WTC11 (cell line): ENCODE data around the gene OSBP2. TPM values are rescaled to one million over a fixed set of nuclear protein-coding genes. Genes with fewer than 3 reads are reported as not detected.

Experiments
- ATAC-seq: fragments of 200-7000 bp; cut with Tn5 transposase; 2 replicates; pipeline ENCODE4 v1.10.0; 2021; ENCODE audit warnings: mild to moderate bottlenecking, moderate library complexity
- CTCF ChIA-PET: fragments of 300-600 bp; sonication (Branson Sonifier 250); formaldehyde crosslinking; loops from one replicate; lab custom pipeline; 2021; ENCODE audit warnings: antibody characterized with exemption; lab: Charles Lee
- POLR2A ChIA-PET: fragments of 350-600 bp; sonication (Branson Sonifier 250); formaldehyde crosslinking; loops from one replicate; lab custom pipeline; 2021; ENCODE audit warnings: antibody characterized with exemption; lab: Charles Lee
- DNase-seq: peaks from one replicate; pipeline ENCODE4 v3.0.0; 2021; ENCODE audit warnings: low spot score
- H3K27ac Mint-ChIP-seq: 2 replicates; pipeline ENCODE4 v1.8.0; 2021; ENCODE audit warnings: mixed read lengths
- H3K27me3 Mint-ChIP-seq: 2 replicates; pipeline ENCODE4 v1.8.0; 2021; ENCODE audit warnings: low read depth, mild to moderate bottlenecking, moderate library complexity, mixed read lengths
- H3K36me3 Mint-ChIP-seq: 2 replicates; pipeline ENCODE4 v1.8.0; 2021; ENCODE audit warnings: mixed read lengths
- H3K4me1 Mint-ChIP-seq: 2 replicates; pipeline ENCODE4 v1.8.0; 2022; ENCODE audit warnings: mixed read lengths
- H3K4me3 Mint-ChIP-seq: 2 replicates; pipeline ENCODE4 v1.8.0; 2021; ENCODE audit warnings: mild to moderate bottlenecking, moderate library complexity, mixed read lengths
- H3K9me3 Mint-ChIP-seq: 2 replicates; pipeline ENCODE4 v1.8.0; 2021; ENCODE audit warnings: mixed read lengths
- AFF4 ChIP-seq: sonication (generic); formaldehyde crosslinking; IDR thresholded peaks from 2 replicates; pipeline ENCODE4 v1.8.1; 2023; ENCODE audit warnings: mild to moderate bottlenecking, missing genetic modification reagents, borderline replicate concordance
- CBFB ChIP-seq: sonication (generic); formaldehyde crosslinking; IDR thresholded peaks from 2 replicates; pipeline ENCODE4 v1.8.1; 2022; ENCODE audit warnings: mild to moderate bottlenecking, low read depth, missing genetic modification reagents
- FOXJ3 ChIP-seq: sonication (generic); formaldehyde crosslinking; IDR thresholded peaks from 2 replicates; pipeline ENCODE4 v1.9.0; 2021; ENCODE audit warnings: missing genetic modification reagents, mild to moderate bottlenecking, borderline replicate concordance
- HMGXB4 ChIP-seq: sonication (generic); formaldehyde crosslinking; IDR thresholded peaks from 2 replicates; pipeline ENCODE4 v1.8.1; 2023; ENCODE audit warnings: mild to moderate bottlenecking, moderate library complexity, missing genetic modification reagents
- MYBL2 ChIP-seq: sonication (generic); formaldehyde crosslinking; IDR thresholded peaks from 2 replicates; pipeline ENCODE4 v1.8.1; 2023; ENCODE audit warnings: mild to moderate bottlenecking, moderate library complexity, missing genetic modification reagents
- NR2C2 ChIP-seq: sonication (generic); formaldehyde crosslinking; IDR thresholded peaks from 2 replicates; pipeline ENCODE4 v1.8.0; 2022; ENCODE audit warnings: mild to moderate bottlenecking, missing genetic modification reagents
- PREB ChIP-seq: sonication (generic); formaldehyde crosslinking; IDR thresholded peaks from 2 replicates; pipeline ENCODE4 v1.8.1; 2022; ENCODE audit warnings: mild to moderate bottlenecking, missing genetic modification reagents, moderate library complexity, borderline replicate concordance
- SMAD3 ChIP-seq: sonication (generic); formaldehyde crosslinking; IDR thresholded peaks from 2 replicates; pipeline ENCODE4 v1.8.0; 2022; ENCODE audit warnings: missing genetic modification reagents, mild to moderate bottlenecking, borderline replicate concordance
- TEAD4 ChIP-seq: sonication (generic); formaldehyde crosslinking; IDR thresholded peaks from 2 replicates; pipeline ENCODE4 v1.8.0; 2022; ENCODE audit warnings: mild to moderate bottlenecking, missing genetic modification reagents
- USF2 ChIP-seq: sonication (generic); formaldehyde crosslinking; IDR thresholded peaks from 2 replicates; pipeline ENCODE4 v1.8.1; 2023; ENCODE audit warnings: mild to moderate bottlenecking, missing genetic modification reagents, moderate library complexity
- ZBTB21 ChIP-seq: sonication (generic); formaldehyde crosslinking; IDR thresholded peaks from 2 replicates; pipeline ENCODE4 v1.8.1; 2023; ENCODE audit warnings: mild to moderate bottlenecking, missing genetic modification reagents, borderline replicate concordance
- ZMAT4 ChIP-seq: fragments of 250-450 bp; sonication (Bioruptor Pico); IDR thresholded peaks from 2 replicates; pipeline ENCODE4 v1.9.0; 2021; ENCODE audit warnings: mild to moderate bottlenecking
- ZNF232 ChIP-seq: sonication (generic); formaldehyde crosslinking; IDR thresholded peaks from 2 replicates; pipeline ENCODE4 v1.8.0; 2022; ENCODE audit warnings: mild to moderate bottlenecking, missing genetic modification reagents
- ZNF416 ChIP-seq: fragments of 250-450 bp; sonication (Bioruptor Pico); IDR thresholded peaks from 2 replicates; pipeline ENCODE4 v1.9.0; 2021; ENCODE audit warnings: mild to moderate bottlenecking, inconsistent platforms
- total RNA-seq: library from RNA; stranded (reverse); gene quantifications from 3 replicates; pipeline ENCODE4 v1.2.3, GENCODE V29; 2021

The OSBP2 gene
- total RNA-seq, 1 experiment from 2014 or later = 4.1 TPM

- TF ChIP-seq FOXJ3 (CRISPR knock-in tag) (no peak), TEAD4 (CRISPR knock-in tag) (no peak), ZBTB21 (no peak), CBFB (CRISPR knock-in tag) (no peak)
Measured at GRCh38 chr22:30782613-30783012, 87.9 kb downstream of the OSBP2 start (continued).

- H3K9me3 Mint-ChIP-seq = no peaks in the 10 kb centered on the region
- no peak overlapping the region for H3K27ac Mint-ChIP-seq
- H3K4me1 Mint-ChIP-seq = peaks cover 6% of the 10 kb centered on the region
- TF ChIP-seq ZNF416 (no peak), HMGXB4 (no peak), ZMAT4 (CRISPR knock-in tag) (no peak), NR2C2 (no peak), PREB (CRISPR knock-in tag) (no peak), SMAD3 (CRISPR knock-in tag) (no peak), MYBL2 (CRISPR knock-in tag) (no peak), AFF4 (CRISPR knock-in tag) (no peak)
- H3K36me3 Mint-ChIP-seq = no peaks in the 10 kb centered on the region
- DNase-seq = no peak
- ATAC-seq = no peak
- POLR2A ChIA-PET = no interaction called here
- no peaks in the 10 kb centered on the region for H3K27me3 Mint-ChIP-seq
- CTCF ChIA-PET = interaction anchor here (0.6 to 1.2 kb wide), 3 partner anchors 20 to 582 kb away, joined by 3 to 4 read pairs (median 4); no protein-coding TSS in a partner anchor
- H3K4me3 Mint-ChIP-seq = no peak overlapping the region
Measured at GRCh38 chr22:30783021-30783420, 88.3 kb downstream of the OSBP2 start.

- ATAC-seq (no peak), DNase-seq (no peak)
- ChIA-PET CTCF (interaction anchor here (0.6 to 0.7 kb wide), 2 partner anchors 247 to 288 kb away, joined by 3 to 4 read pairs; no protein-coding TSS in a partner anchor), POLR2A (no interaction called here)
- no peak overlapping the region for H3K4me3 Mint-ChIP-seq
- H3K4me1 Mint-ChIP-seq = peaks cover 3% of the 10 kb centered on the region; the same call in 1 of the 2 replicates
- no peaks in the 10 kb centered on the region for H3K27me3 Mint-ChIP-seq
- H3K27ac Mint-ChIP-seq = no peak overlapping the region
- TF ChIP-seq TEAD4 (CRISPR knock-in tag) (no peak), USF2 (CRISPR knock-in tag) (no peak), ZNF232 (CRISPR knock-in tag) (no peak)
- no peaks in the 10 kb centered on the region for H3K9me3 Mint-ChIP-seq
- no peaks in the 10 kb centered on the region for H3K36me3 Mint-ChIP-seq
Measured at GRCh38 chr22:30785527-30785926, 90.9 kb downstream of the OSBP2 start.
